Smooth muscle cell (in vitro differentiated cells): ENCODE data around the gene LAMC3. TPM values are rescaled to one million over a fixed set of nuclear protein-coding genes. Genes with fewer than 3 reads are reported as not detected.
A peak's percentile ranks its signal among the peaks of the same experiment; 100 is the strongest.

Experiments used
- DNase-seq: peaks from one replicate; lab custom pipeline; 2025; ENCODE audit not compliant: unreplicated experiment; lab: John Stamatoyannopoulos, UW
- H2AFZ ChIP-seq: fragments of 200-600 bp; sonication (generic); 2 replicates; pipeline ENCODE4 v1.6.0; 2016; ENCODE audit warnings: antibody characterized with exemption, low read depth, mild to moderate bottlenecking
- H3F3A ChIP-seq: fragments of 200-600 bp; sonication (generic); 2 replicates; pipeline ENCODE4 v1.6.0; 2017; ENCODE audit warnings: antibody characterized with exemption, low read depth
- H3K27ac ChIP-seq: fragments of 200-600 bp; sonication (generic); 2 replicates; pipeline ENCODE4 v1.5.1; 2016; ENCODE audit warnings: low read depth, mild to moderate bottlenecking
- H3K27me3 ChIP-seq: fragments of 200-600 bp; sonication (generic); 2 replicates; pipeline ENCODE4 v1.6.1; 2016; ENCODE audit warnings: low read depth, mild to moderate bottlenecking
- H3K36me3 ChIP-seq: fragments of 200-600 bp; sonication (generic); 2 replicates; pipeline ENCODE4 v1.5.1; 2016; ENCODE audit warnings: low read depth
- H3K4me1 ChIP-seq: fragments of 200-600 bp; sonication (generic); 2 replicates; pipeline ENCODE4 v1.5.1; 2016; ENCODE audit warnings: low read depth
- H3K4me2 ChIP-seq: fragments of 200-600 bp; sonication (generic); 2 replicates; pipeline ENCODE4 v1.6.0; 2016; ENCODE audit warnings: mild to moderate bottlenecking
- H3K4me3 ChIP-seq: fragments of 200-600 bp; sonication (generic); 2 replicates; pipeline ENCODE4 v1.5.1; 2016; ENCODE audit warnings: mild to moderate bottlenecking
- H3K79me2 ChIP-seq: fragments of 200-600 bp; sonication (generic); 2 replicates; pipeline ENCODE4 v1.6.0; 2016; ENCODE audit warnings: low read depth, mild to moderate bottlenecking
- H3K9ac ChIP-seq: fragments of 200-600 bp; sonication (generic); 2 replicates; pipeline ENCODE4 v1.6.0; 2016; ENCODE audit warnings: low read depth
- H3K9me3 ChIP-seq: fragments of 200-600 bp; sonication (generic); replicated peaks from 2 replicates; pipeline ENCODE4 v1.5.1; 2016; ENCODE audit warnings: low read depth
- H4K20me1 ChIP-seq: fragments of 200-600 bp; sonication (generic); 2 replicates; pipeline ENCODE4 v1.6.0; 2016; ENCODE audit warnings: low read depth
- WGBS: methylation state at CpG from one replicate; pipeline ENCODE4 v1.1.7; 2016; ENCODE audit warnings: low lambda C conversion rate; 5-methylcytosine and 5-hydroxymethylcytosine counted together
- polyA plus RNA-seq: library from polyadenylated mRNA; unstranded; fragments of >200 nt; fragmentation: Nextera tagmentation; extraction: Ambion mirVana; gene quantifications from 2 replicates; pipeline ENCODE4 v1.2.1, GENCODE V29; 2016
- total RNA-seq: library from RNA; depleted of rRNA; stranded (reverse); fragments of >200 nt; gene quantifications from 2 replicates; pipeline ENCODE4 v1.2.3, GENCODE V29; 2014
- TF ChIP-seq, protein P1 (sequence below): fragments of 200-600 bp; sonication (generic); IDR thresholded peaks from 2 replicates; pipeline ENCODE4 v1.5.1; 2017; ENCODE audit warnings: borderline replicate concordance, mild to moderate bottlenecking, antibody characterized with exemption; ENCODE audit not compliant: insufficient read depth, poor library complexity, severe bottlenecking

The LAMC3 gene
- total and polyA plus RNA-seq, 2 experiments from 2014 or later: 21.3 to 72.0 TPM

DNA sequence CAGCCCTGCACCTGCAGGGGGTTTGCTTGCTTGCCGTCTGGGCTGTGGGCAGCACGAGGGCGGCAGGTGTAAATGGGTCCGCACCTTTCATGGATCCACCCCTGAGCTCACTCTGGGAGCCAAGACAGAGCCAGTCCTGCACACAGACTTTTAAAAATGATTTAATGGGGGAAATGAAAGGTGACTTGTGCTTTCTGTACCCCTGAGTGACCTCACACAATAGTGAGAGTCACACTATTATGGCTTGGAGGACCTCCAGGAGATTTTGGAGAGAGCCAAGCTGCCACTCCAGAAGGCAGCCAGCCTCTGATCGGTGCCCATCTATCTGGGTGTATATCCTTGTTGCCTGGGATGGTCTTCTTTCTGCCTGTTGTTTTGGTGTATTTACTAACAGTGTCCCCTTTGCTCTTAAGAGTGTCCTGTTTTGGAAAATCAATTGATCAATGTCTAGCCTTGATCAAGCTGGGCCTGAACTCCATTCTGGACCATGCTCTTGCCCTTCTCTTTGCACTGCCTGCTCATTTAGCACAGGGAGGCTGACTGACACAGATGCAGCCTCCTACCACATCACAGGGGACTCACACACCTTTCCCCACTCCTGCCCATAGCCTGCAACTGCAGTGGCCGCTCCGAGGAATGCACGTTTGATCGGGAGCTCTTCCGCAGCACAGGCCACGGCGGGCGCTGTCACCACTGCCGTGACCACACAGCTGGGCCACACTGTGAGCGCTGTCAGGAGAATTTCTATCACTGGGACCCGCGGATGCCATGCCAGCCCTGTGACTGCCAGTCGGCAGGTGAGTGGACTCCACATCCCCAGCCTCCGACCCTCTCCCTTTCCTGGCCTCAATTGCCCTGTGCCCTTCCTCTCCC is 29.5 kb downstream of the LAMC3 start:
- no peak for DNase-seq
- no peak overlapping the region for H3K9ac ChIP-seq
- no peaks in the 10 kb centered on the region for H4K20me1 ChIP-seq
- 99% methylated on average over 19 of the region's 19 CpGs for WGBS
- H2AFZ ChIP-seq: no peak overlapping the region
- H3K4me1 ChIP-seq: peaks cover 7% of the 10 kb centered on the region
- no peaks in the 10 kb centered on the region for H3K9me3 ChIP-seq
- no peak overlapping the region for H3K4me3 ChIP-seq
- peaks cover 11% of the 10 kb centered on the region for H3F3A ChIP-seq
- H3K79me2 ChIP-seq: no peaks in the 10 kb centered on the region
- H3K36me3 ChIP-seq: no peaks in the 10 kb centered on the region
- H3K27me3 ChIP-seq: no peaks in the 10 kb centered on the region
- H3K4me2 ChIP-seq: no peak overlapping the region
- no peak overlapping the region for H3K27ac ChIP-seq
- TF ChIP-seq, protein P1, sequence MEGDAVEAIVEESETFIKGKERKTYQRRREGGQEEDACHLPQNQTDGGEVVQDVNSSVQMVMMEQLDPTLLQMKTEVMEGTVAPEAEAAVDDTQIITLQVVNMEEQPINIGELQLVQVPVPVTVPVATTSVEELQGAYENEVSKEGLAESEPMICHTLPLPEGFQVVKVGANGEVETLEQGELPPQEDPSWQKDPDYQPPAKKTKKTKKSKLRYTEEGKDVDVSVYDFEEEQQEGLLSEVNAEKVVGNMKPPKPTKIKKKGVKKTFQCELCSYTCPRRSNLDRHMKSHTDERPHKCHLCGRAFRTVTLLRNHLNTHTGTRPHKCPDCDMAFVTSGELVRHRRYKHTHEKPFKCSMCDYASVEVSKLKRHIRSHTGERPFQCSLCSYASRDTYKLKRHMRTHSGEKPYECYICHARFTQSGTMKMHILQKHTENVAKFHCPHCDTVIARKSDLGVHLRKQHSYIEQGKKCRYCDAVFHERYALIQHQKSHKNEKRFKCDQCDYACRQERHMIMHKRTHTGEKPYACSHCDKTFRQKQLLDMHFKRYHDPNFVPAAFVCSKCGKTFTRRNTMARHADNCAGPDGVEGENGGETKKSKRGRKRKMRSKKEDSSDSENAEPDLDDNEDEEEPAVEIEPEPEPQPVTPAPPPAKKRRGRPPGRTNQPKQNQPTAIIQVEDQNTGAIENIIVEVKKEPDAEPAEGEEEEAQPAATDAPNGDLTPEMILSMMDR: no peak

DNA sequence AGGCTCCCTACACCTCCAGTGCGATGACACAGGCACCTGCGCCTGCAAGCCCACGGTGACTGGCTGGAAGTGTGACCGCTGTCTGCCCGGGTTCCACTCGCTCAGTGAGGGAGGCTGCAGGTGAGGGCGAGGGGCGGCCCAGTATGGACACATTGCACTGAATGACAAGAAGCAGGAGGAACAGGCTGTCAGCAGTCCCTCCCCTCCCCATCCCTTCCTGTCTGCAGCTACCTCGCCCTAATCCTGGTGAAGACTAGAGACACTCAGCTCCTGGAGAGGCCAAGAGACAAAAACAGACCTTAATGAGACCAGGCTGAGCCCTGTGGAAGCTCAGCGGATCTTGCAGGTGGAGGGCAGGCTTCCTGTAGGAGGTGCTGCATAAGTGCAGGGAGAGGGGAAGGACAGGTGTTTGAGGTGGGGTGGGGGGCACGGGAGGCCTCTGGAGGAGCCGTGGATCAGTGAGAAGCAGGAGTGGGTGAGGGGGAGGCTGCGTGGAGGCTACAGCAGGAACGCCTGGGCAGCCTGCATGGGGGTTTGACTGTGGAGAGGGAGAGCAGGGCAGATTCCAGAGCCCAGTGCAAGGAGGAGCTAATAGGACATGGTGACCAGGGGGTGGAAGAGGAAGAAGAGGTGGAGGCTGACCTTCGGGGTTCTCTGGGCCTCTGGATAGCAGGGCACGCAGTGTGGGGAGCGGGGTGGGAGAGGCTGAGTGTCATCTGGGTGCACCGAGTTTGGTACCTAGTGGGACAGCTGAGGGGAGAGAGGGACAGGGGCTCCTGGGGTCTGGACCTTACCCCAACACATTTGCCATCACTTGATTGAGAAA is 30.4 kb downstream of the LAMC3 start:
- Histone ChIP-seq H3K4me3 (no peak overlapping the region), H2AFZ (no peak overlapping the region), H3K36me3 (no peaks in the 10 kb centered on the region), H3K9me3 (no peaks in the 10 kb centered on the region), H3K27ac (no peak overlapping the region), H3K27me3 (no peaks in the 10 kb centered on the region), H3F3A (peaks cover 16% of the 10 kb centered on the region), H3K9ac (no peak overlapping the region), H3K4me2 (no peak overlapping the region), H3K4me1 (peaks cover 9% of the 10 kb centered on the region), H3K79me2 (no peaks in the 10 kb centered on the region), H4K20me1 (no peaks in the 10 kb centered on the region)
- 82% methylated on average over 18 of the region's 18 CpGs for WGBS
- no peak for DNase-seq
- TF ChIP-seq, protein P1: no peak

DNA sequence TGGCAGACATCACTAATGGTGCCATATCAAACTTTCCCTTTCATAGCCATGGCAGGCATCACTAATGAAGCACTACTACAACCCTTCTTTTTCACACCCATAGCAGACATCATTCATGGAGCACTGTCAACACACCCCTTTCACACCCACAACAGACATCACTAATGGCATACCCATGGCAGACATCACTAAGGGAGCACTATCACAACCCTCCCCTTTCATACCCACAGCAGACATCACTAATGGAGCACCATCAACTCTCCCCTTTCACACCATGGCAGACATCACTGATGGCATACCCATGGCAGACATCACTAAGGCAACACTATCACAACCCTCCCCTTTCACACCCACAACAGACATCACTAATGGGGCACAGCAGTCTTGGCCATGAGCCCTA is 33.7 kb downstream of the LAMC3 start:
- Histone ChIP-seq H4K20me1 (no peaks in the 10 kb centered on the region), H3K79me2 (no peaks in the 10 kb centered on the region), H2AFZ (no peak overlapping the region), H3K9me3 (no peaks in the 10 kb centered on the region), H3K4me3 (no peak overlapping the region), H3F3A (peaks cover 15% of the 10 kb centered on the region), H3K27me3 (no peaks in the 10 kb centered on the region), H3K9ac (no peak overlapping the region), H3K4me2 (peak overlapping the region; percentile 63), H3K4me1 (peaks cover 4% of the 10 kb centered on the region), H3K27ac (peak overlapping the region; percentile 37), H3K36me3 (no peaks in the 10 kb centered on the region)
- no peak for DNase-seq
- TF ChIP-seq, protein P1: no peak
